IPS-18c (cell line): ENCODE measurements around the gene MFSD2A.
"Not testable (repeated sequence)": the region's sequence is repeated elsewhere in the genome, so short reads cannot be mapped to it uniquely, and the experiment has no call there.

Experiments
- H3K4me3 ChIP-seq: 2 replicates; pipeline ENCODE4 v1.7.0; 2013; ENCODE audit warnings: low read depth, mild to moderate bottlenecking, low read length, moderate library complexity; ENCODE audit not compliant: insufficient read depth
- H3K9me3 ChIP-seq: one replicate; pipeline ENCODE4 v1.6.1; 2013; ENCODE audit warnings: mild to moderate bottlenecking, low read length, moderate library complexity; ENCODE audit not compliant: control insufficient read depth, insufficient read depth

Gene MFSD2A

GRCh38 chr1:39957299-39958015 lies 2.5 kb downstream of the MFSD2A start:
- no peak overlapping the region for H3K4me3 ChIP-seq
- H3K9me3 ChIP-seq: no peaks in the 10 kb centered on the region

- Histone ChIP-seq H3K9me3 (no peaks in the 10 kb centered on the region), H3K4me3 (no peak overlapping the region)
Observed at GRCh38 chr1:39958403-39959200, 3.7 kb downstream of the MFSD2A start.

GRCh38 chr1:39959651-39960333 lies 4.8 kb downstream of the MFSD2A start:
- H3K4me3 ChIP-seq: no peak overlapping the region

GRCh38 chr1:39960431-39960958 lies 5.5 kb downstream of the MFSD2A start:
- Histone ChIP-seq H3K9me3 (no peaks in the 10 kb centered on the region), H3K4me3 (no peak overlapping the region)

More at GRCh38 chr1:39959651-39960333, 4.8 kb downstream of the MFSD2A start:
- no peaks in the 10 kb centered on the region for H3K9me3 ChIP-seq

- Histone ChIP-seq H3K4me3 (no peak overlapping the region), H3K9me3 (no peaks in the 10 kb centered on the region)
Observed at GRCh38 chr1:39962450-39962825, 7.5 kb downstream of the MFSD2A start.

- not testable (repeated sequence) for H3K4me3 ChIP-seq, H3K9me3 ChIP-seq
Observed at GRCh38 chr1:39962964-39963363, 8.0 kb downstream of the MFSD2A start.

- Histone ChIP-seq H3K4me3 (no peak overlapping the region), H3K9me3 (no peaks in the 10 kb centered on the region)
Observed at GRCh38 chr1:39964552-39964951, 9.6 kb downstream of the MFSD2A start.

GRCh38 chr1:39965044-39965443 lies 10.1 kb downstream of the MFSD2A start:
- Histone ChIP-seq H3K4me3 (no peak overlapping the region), H3K9me3 (no peaks in the 10 kb centered on the region)

- no peaks in the 10 kb centered on the region for H3K9me3 ChIP-seq
- H3K4me3 ChIP-seq: no peak overlapping the region
Observed at GRCh38 chr1:39969048-39969447, 14.1 kb downstream of the MFSD2A start.

- H3K9me3 ChIP-seq: no peaks in the 10 kb centered on the region
- H3K4me3 ChIP-seq: no peak overlapping the region
Observed at GRCh38 chr1:39969531-39970270, 14.8 kb downstream of the MFSD2A start.

- no peaks in the 10 kb centered on the region for H3K9me3 ChIP-seq
Observed at GRCh38 chr1:39970274-39970673, 15.3 kb downstream of the MFSD2A start.

GRCh38 chr1:39971138-39971537 lies 16.2 kb downstream of the MFSD2A start:
- Histone ChIP-seq H3K9me3 (no peaks in the 10 kb centered on the region), H3K4me3 (no peak overlapping the region)

More at GRCh38 chr1:39970274-39970673, 15.3 kb downstream of the MFSD2A start:
- H3K4me3 ChIP-seq: no peak overlapping the region

- Histone ChIP-seq H3K9me3 (no peaks in the 10 kb centered on the region), H3K4me3 (no peak overlapping the region)
Observed at GRCh38 chr1:39973503-39974135, 18.7 kb downstream of the MFSD2A start.

GRCh38 chr1:39976732-39977131 lies 21.8 kb downstream of the MFSD2A start:
- no peaks in the 10 kb centered on the region for H3K9me3 ChIP-seq
- no peak overlapping the region for H3K4me3 ChIP-seq

GRCh38 chr1:39977202-39977601 lies 22.3 kb downstream of the MFSD2A start:
- no peak overlapping the region for H3K4me3 ChIP-seq
- no peaks in the 10 kb centered on the region for H3K9me3 ChIP-seq

GRCh38 chr1:39979654-39980053 lies 24.7 kb downstream of the MFSD2A start:
- H3K9me3 ChIP-seq: no peaks in the 10 kb centered on the region

More at GRCh38 chr1:39979654-39980053, 24.7 kb downstream of the MFSD2A start:
- no peak overlapping the region for H3K4me3 ChIP-seq
